HFF-Myc (cell line): Measurements from ENCODE around the gene RIN3.

Source experiments
- DNase-seq: peaks from one replicate; pipeline ENCODE4 v3.0.0-alpha.2; 2011; ENCODE audit warnings: low read depth; ENCODE audit errors: extremely low read depth
- H3K4me3 ChIP-seq: replicated peaks from 2 replicates; pipeline ENCODE4 v1.5.1; 2011; ENCODE audit warnings: low read depth, mild to moderate bottlenecking, control low read depth, low read length
- TF ChIP-seq, protein P1 (sequence below): IDR thresholded peaks from 2 replicates; pipeline ENCODE4 v1.5.1; 2012; ENCODE audit warnings: mild to moderate bottlenecking, low read depth, low read length, control low read depth; ENCODE audit errors: missing control alignments

The RIN3 gene

DNA sequence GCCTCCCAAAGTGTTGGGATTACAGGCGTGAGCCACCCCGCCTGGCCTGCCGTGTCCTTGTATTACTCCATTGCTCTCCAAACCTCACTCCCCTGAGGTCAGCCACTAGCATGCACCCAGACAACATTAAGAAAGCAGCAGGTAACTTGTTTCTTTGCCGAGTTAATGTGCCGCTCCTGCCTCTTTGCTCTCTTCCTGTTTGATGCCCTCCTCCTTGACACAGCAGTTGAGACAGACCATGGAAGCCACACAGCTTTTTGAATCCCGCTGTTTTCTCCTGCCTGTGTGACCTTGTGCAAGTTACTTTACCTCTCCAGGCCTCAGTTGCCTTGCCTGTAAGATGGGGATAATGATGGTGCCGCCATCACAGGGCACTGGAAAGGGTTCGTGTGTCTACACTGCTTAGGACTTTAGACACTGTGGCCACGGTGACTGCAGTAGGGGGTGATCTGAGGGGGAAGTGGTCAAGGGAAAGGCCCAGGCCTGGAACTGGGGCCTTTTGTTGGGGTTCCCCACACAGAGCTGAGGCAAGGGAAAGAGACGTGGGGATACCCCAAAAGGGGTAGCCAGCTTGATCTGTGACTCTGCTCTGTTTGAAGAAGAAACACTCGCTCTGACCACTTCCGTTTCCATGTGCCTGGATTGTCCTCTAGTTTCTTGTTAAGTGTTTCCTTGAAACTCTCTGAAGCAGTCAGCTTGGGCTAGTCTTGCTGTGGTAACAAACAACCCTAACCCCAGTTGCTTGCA, 69.3 kb downstream of the RIN3 start:
- no peak for DNase-seq
- TF ChIP-seq, protein P1, sequence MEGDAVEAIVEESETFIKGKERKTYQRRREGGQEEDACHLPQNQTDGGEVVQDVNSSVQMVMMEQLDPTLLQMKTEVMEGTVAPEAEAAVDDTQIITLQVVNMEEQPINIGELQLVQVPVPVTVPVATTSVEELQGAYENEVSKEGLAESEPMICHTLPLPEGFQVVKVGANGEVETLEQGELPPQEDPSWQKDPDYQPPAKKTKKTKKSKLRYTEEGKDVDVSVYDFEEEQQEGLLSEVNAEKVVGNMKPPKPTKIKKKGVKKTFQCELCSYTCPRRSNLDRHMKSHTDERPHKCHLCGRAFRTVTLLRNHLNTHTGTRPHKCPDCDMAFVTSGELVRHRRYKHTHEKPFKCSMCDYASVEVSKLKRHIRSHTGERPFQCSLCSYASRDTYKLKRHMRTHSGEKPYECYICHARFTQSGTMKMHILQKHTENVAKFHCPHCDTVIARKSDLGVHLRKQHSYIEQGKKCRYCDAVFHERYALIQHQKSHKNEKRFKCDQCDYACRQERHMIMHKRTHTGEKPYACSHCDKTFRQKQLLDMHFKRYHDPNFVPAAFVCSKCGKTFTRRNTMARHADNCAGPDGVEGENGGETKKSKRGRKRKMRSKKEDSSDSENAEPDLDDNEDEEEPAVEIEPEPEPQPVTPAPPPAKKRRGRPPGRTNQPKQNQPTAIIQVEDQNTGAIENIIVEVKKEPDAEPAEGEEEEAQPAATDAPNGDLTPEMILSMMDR = no peak
- H3K4me3 ChIP-seq = no peak overlapping the region

DNA sequence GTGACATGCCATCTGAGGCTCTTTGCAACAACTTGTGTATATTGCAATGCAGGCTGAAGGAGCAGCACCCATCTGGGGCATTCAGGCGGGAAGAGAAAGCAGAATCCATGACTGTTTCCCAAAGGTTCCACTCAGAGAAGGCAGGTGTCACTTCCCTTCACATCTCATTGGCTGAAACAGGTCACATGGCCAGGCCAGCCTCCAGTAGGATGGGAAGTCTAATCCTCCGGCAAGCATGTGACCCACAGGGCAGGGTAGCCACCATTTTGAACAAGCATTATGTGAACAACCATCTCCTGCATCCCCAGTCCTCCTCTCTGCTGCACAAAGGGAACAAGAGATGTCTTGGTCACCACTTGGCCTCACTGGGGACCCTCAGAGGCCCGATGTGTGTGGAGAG, 70.6 kb downstream of the RIN3 start:
- TF ChIP-seq, protein P1 = no peak
- no peak overlapping the region for H3K4me3 ChIP-seq
- no peak for DNase-seq

DNA sequence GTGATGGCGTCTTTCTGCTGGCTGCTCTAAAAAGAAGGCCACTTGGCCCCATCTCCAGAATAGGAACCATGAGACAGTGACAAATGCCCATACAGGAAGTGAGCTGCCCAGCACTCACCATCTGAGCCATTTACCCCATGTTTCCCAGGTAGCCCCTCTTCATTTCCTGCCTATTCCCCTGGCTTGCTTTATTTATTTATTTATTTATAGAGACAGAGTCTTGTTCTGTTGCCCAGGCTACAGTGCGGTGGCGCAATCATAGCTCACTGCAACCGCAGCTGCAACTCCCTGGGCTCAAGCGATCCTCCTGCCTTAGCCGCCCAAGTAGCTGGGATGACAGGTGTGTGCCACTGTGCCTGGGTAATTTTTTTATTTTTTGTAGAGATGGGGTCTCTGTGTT, 71.2 kb downstream of the RIN3 start:
- no peak overlapping the region for H3K4me3 ChIP-seq
- TF ChIP-seq, protein P1 = no peak
- DNase-seq = no peak

DNA sequence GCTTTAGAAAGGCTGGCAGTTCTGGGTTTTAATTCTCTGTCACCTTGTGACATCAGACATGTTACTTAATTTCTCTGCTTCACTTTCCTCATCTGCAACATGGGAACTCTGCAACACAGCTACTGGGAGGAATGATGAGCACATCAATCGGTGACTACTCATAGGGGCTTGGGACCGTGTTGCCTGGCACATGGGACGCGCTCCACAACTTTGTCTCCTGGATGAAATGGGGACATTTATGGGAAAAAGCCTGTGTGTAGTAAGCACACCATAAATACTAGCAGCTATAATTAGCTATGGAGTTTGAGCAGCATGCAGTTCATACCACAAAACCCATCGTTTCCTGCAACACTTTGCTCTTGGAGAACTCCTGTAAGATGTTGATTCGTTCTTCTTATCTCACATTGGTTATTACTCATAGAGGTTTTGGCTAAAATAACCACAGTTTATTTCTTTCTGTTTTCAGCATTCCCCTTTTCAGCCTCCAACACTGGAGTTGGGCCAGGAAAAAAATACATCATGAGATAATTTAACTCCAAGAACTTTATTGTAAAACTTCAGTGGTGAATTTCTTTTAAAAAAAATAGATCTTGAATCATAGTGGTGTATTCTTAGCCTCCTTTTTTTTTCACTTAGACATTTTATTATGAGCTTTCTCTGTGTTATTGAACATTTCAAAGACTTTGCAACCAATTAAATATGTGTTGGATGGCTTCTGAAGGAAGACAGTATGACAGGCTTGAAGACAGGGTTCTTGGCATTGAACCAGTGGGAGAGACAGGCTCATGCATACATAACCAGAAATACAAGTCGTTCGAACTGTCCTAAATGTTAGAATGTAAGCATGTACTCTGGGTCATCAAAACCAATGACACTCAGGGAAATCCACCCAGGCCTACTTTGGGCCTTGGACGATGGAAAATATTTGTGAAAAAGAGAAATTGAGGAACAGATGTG, 72.7 kb downstream of the RIN3 start:
- no peak overlapping the region for H3K4me3 ChIP-seq
- TF ChIP-seq, protein P1 = no peak
- peak; percentile 86 for DNase-seq

DNA sequence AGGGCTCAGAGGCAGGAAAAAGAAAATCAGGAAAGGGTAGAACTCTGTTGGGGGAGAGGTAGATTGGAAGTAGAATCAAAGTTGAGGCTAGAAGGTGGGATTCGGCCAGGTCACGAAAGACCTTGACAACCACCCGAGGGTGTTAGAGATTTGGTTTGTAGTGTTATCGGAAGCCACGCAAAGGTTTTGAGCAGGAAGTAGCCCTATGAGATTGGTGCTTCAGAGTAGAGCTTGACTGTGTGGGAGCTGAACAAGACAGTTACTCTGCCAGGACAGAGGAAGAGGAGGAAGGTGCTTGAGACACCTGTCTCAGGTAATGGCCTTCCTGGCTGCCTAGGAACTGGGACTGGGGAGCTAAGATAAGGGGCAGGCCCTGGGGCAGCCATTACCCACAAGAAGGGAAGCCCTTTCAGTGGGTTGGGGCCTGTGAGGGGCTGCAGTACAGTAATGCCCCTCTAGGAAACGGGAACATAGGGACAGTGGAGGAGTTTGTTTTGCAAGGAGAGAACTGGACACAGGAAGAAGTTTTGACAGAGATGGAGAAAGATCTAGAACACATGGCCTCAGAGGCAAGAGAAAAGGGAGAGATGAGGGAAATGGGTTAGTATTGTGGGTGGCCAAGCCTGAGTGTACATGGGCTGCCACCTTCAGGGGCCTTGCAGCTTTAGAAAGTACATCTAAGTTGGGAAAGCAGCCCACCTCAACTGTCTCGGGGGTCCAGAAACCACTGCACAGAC, 73.5 kb downstream of the RIN3 start:
- H3K4me3 ChIP-seq = no peak overlapping the region
- TF ChIP-seq, protein P1 = no peak
- no peak for DNase-seq

DNA sequence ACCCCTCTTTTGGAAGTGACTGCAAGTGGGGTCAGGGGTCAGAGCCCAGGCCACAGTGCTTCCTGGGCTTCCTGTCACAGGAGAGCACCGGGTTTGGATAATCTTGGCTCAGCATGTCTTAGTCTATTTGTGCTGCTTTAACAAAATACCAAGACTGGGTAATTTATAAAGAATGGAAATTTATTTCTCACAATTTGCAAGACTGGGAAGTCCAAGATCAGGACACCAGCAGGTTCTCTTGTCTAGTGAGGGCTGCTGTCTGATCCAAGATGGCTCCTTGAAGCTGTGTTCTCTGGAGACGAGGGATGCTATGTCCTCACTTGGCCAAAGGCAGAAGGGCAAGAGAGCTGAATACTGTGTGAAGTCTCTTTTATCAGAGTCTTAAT, 74.1 kb downstream of the RIN3 start:
- no peak overlapping the region for H3K4me3 ChIP-seq
- DNase-seq = no peak
- TF ChIP-seq, protein P1 = no peak
